Lung microvascular endothelial cell (primary cell): ENCODE measurements around the gene CDHR5. TPM values are rescaled to one million over a fixed set of nuclear protein-coding genes. Genes with fewer than 3 reads are reported as not detected.
"Not testable (repeated sequence)": the region's sequence is repeated elsewhere in the genome, so short reads cannot be mapped to it uniquely, and the experiment has no call there.

Experiments used
- DNase-seq, 2 donors: peaks; one replicate each; pipeline versions ENCODE4 v3.0.0 to v3.0.0-alpha.2; 2010; ENCODE audit warnings: low read depth in 2 of 2
- total RNA-seq: library from RNA; depleted of rRNA; stranded (reverse); fragments of >200 nt; gene quantifications from 2 replicates; pipeline ENCODE4 v1.2.1, GENCODE V29; 2014

Gene CDHR5
- total RNA-seq, 1 donor from 2014 or later, result not detected

DNA sequence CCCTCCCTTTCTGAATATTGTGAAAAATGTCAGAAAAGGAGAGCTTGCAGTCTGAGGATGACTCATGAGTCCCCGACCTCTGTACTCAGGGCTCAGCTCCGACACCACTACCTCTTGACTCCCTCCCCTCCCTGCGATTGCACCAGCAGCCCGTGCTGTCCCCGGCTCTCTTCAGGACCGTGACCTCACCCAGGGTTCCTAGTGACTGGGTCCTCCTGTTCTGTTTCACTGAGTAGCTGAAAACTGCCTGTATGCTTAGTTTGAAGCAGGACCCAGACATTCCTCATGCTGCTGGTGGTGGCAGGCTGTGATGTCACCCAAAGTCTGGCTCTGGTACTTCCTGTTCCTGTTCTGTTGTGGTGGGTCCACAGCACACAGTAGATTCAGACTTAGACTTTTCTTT is 36.8 kb downstream of the CDHR5 start:
- peak in 1 of 2 donors; percentile 63 for DNase-seq

DNA sequence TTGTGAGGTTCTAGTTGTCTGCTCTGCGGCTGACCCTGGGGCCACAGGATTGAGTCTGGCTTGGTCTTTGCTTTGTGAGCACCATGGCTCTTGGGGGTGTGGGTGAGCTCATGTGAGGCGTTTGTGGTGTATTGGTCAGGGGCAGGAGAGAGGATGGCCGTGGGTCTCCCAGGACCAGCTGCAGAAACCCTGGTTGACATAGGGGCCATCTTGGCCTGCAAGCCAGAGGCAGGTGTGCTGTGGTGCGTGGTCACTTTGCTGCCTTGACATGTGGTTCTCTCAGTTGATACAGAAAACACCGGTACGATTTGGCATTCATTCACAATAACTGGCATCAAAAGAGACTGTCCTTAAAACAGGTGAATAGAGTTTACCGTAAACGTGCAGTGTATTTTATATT is 37.2 kb downstream of the CDHR5 start:
- no peak for DNase-seq

DNA sequence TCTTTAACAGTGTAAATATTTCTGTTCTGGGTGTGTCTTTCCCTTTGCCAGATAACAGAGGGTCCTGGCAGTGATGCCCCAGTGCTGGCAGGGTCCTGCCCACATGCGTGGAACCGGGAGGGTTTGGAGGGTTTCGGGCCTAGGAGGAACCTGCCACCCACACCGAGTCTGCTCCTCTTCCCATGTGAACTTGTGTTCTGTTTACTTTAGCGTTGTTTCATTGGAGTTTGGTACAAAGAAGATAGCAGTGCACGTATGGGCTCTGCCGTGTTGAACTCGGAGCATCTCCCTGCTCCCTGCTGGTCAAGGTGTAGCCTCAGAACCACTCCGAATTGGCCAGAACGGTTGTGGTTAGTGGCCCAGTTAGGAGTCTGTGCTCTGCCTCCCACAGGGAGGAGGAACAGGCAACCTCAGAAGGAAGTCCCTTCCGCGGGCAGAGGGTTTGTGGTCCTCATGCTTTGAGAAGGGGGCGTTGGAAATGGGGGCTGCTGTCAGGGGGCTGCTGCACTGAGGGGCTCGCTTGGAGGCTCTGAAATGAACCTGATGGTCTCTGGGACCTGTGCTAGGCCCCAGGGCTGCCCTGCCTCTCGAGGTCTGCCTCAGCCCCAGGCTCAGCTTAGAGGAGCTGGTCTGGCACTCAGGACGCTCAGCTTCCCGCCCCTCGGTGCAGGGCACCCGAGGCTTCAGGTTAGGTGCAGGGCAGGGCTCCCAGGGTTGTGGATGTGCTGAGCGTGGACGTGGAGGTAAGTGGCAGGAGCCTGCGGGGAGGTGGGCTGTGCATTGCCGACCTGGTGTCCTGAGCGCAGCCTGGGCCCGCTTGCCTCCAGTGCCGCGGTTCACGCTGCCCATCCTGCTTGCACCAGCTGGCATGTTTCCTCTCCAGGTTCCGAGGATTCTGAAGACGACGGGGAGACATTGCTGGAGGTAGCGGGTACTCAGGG is 38.1 kb downstream of the CDHR5 start:
- no peak for DNase-seq

DNA sequence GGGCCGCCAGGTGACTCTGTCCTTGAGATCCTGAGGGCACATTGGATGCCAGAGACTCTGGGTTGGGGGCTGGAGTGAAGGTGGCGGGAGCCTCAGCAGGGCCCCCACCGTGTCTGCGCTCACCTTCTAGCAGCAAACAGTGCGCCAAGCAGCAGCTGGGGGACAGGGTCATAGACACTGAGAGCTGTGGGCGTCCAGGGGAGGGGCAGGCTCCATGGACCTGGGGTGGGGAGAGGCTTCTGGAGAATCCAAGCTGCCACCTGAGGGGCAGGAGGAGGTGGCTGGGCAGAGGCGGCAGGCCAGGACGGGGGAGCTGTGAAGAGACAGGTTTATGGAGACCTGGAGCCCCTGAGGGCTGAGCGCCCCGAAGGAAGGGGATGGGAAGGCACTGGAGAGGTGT is 40.5 kb downstream of the CDHR5 start:
- DNase-seq, result no peak

DNA sequence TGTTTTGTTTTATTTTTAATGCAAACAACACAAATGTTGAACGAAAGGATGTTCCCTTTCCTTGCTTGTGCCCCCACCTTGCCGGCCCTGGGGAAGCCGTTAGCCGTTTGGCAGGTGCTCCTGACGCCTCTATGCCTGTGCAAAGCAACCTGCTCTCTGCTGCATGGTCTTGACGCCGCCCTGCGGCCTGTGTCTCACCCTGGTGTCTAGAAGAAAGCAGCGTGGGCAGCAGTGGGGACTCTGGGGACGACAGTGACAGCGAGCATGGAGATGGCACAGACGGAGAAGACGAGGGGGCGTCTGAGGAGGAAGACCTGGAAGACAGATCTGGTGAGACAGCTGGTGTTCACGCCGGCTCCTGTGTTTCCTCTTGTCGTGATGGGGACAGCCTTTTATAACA is 43.0 kb downstream of the CDHR5 start:
- DNase-seq, result no peak

DNA sequence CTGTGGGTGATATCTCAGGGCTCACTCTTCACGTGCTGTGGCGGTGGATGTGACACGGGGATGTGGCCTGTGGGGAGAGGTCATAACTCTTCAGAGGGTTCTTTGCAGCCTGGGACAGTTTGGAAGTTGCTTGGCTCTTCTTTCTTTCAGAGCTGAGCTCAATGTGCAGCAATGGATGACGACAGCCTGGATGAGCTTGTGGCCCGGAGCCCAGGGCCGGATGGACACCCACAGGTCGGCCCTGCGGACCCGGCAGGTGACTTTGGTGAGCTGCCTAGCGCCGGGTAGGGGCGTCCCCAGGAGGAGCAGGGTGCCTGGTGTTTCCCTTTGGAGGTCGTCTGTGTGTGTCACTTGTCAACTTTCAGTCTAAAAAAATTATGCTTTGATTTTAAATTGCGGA is 43.4 kb downstream of the CDHR5 start:
- no peak for DNase-seq

DNA sequence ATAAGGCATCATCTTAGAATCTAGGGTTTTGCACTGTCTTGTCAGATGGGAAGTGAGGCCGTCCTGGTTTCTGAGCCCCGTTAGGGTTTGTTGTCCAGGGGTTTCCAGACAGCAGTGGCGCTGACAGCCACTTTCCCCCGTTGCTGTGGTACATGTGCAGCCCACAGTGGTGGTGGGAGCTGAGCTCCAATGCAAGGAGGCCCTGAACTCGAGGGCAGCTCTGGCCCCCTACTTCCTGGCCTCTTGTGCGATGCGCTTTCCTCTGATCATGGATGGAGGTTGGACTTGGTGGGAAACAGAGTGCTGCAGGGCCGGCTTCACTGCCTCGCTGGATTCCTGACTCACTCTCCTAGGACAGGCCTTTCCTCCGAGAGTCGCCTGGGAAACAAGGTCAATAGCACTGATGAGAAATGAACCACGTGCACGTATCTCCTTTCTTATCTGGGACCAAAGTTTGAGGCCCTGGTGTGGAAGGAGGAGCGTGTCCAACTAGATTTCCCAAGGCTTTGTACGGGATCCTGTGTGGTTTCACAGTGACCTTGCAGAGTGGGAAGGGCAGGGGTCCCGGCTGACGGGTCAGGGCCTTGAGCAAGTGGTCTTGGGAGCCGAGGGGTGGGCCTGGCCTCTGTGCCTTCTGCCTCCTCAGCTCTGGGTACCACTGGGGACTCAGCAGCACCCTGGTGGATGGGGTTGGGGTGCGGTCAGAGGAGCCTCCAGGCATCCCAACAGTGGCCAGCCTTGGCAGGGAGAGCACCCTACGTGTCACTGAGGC is 44.7 kb downstream of the CDHR5 start:
- peak in 1 of 2 donors; percentile 37 for DNase-seq

DNA sequence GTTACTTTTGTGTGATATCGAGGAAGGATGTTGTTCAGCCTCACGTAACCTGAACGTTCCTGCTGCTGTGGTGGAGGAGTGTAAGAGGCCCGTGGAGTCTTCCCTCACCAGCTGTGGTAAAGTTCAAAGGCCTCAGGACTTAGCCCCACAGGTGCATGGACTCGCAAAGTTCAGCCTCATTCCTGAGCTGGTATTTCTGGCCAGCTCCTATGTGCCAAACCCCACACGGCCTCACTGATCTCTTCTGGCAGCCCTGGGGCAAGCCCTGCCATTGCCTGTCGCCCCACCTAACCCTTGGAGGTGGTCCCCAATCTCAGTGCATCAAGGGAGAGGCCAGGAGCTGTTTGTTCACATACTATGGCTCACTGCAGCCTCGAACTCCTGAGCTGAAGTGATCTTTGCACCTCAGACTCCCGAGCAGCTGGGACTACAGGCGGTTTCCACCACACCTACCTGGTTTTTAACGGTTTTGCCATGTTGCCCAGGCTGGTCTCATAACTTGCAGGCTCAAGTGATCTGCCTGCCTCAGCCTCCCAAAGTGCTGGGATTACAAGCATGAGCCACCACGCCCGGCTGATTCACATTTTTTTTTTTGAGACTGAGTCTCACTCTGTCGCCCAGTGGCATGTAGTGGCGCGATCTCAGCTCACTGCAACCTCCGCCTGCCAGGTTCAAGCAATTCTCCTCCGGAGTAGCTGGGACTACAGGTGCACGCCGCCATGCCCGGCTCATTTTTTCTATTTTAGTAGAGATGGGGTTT is 46.3 kb downstream of the CDHR5 start:
- no peak for DNase-seq

DNA sequence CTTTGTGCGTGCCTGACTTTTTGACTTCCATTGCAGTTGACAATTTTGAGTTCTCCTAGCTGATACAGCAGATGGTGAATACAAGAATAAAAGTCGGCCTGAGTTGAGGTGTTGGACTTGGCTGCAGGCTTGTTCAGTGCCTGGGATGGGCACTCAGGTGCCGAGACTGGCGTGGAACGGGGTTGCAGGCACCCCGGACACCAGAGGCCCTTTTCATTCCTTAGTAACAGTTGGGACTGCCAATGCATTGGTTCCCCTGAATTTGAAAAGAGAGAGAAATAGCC is 47.2 kb downstream of the CDHR5 start:
- no peak for DNase-seq

DNA sequence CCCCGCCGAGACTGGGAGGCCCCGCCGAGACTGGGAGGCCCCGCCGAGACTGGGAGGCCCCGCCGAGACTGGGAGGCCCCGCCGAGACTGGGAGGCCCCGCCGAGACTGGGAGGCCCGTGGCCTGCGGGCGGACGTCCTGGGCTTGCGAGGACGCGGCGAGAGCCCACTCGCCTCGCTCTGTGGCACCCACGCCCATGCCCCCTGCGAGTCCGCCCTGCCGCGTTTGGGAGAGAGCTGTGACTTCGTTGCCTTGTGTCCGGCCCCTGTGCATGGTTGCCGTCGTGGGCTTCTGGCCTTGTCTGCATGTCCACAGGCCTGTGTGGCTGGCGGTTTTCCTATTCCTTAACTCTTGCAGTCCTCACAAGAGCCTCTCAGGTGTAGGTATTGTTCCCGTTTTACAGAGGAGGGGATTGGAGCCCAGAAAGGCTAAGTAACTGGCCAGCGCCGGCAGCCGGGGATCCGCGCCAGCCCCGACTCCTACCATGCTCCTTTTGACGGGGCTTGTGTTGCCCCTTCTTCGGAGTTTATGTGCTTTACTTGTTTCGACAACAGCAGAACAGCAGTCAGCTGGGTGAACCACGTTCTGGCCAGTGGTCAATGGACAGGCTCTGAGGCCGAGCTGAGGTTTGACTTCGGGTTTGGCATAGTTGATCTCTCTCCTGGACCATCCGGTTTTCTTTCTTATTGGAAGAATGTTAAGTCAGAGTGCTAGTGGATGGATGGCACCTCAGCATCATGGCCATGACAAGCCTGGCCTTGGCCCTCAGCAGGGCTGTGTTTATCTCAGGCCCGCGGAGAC is 47.7 kb downstream of the CDHR5 start:
- DNase-seq, result peak; percentile 17 to 29

DNA sequence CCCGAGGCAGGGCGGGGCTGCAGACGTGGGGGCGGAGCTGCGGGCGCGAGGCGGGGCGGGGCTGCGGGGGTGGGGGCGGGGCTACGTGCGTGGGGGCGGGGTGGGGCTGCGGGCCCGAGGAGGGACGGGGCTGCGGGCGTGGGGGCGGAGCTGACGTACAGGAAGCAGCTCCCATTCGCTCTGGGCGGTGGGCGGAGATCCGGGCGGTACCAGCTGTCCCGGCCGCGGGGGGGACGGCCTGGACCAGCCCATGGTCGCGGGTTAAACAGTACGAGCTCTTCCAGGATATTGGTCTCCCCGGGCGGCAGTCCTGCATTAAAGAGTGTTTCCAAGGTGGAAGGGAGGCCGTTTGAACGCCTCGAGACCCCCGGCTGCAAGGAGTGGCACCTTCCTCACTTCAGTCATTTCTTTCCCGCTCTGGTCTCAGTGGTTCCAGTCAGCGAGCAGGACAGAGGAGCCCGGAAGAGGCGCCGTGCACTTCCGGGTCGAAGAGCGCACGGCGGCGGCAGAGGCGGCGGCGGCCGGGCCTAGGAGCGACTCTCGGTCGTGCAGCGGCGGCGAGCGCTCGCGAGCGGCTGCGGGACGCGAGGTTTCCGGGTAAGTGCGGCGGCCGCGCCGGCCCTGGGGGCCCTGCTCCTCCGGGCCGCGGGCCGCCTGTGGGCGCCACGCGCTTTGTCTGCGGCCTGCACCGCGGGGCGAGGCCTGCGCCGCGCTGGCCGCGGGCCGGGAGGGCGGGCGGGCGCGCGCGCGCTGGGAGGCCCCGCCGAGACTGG is 48.6 kb downstream of the CDHR5 start, which contains the start of gene PHRF1:
Gene PHRF1, plus strand, starts transcription at position 475 of the 773 bp plus-strand sequence. CDS start 5,043 bp downstream, outside the sequence.
- peak; percentile 96 to 98 for DNase-seq

DNA sequence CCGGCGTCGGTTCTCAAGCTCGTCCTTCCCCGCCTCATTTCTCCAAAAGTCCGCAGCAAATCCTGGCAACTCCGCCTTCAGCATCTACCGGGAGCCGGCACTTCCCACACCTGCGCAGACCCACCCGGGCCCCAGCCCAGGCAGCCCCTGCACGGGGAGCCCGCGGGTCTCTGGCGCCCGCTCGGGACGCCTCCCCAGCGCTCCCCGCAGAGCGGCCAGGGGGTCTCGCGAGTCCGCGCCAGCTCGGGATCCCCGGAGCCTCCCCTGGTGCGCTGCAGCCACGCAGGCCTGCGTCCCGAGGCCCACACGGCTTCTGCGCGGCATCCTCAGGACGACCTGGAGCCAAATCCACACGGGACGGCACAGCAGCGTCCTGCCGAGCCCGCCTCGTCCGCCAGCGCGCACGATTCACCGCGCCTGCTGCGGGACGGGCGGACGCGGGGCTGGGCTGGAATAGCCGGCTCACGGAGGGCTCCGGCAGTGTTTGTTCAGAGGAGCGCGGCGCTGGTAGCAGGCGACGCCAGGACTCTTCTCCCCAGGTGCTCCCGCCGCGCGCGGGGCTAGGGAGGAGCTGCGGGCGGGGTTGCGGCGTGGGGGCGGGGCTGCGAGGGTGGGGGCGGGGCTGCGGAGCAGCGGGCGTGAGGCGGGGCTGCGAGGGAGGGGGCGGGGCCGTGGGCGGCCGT is 49.3 kb downstream of the CDHR5 start:
- DNase-seq, result peak in 1 of 2 donors; percentile 14

DNA sequence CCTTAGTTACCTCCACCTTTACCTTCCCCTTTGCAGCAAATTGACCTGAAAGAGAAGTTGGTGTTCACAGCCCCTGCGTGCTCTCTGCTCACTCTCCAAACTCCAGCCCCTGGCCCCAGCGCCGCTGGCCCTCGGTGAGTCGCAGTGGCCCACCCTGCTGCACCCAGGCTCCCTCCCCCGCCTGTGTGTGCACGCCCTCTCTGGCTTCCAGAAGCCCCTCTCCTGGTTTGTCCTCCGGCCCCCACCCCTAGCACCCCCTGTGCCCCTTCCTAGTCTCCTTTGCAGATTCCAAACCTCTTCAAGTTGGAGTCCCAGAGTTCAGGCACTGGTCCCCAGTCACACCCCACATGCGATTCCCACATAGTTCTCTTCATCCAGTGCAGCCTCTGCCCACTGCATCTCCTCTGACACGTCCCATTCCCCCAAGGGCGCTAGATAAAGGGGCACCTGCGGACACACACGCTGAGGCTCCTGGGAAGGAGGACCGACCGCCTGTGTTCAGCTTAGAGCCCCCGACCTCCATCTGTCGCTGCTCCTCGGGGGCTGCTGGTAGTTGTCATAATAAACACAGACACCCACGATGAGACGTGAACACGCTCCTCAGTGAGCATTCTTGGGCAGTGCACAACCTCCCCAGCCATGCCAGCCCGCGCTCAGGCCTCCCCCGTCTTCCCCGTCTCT is 50.0 kb downstream of the CDHR5 start:
- no peak for DNase-seq

DNA sequence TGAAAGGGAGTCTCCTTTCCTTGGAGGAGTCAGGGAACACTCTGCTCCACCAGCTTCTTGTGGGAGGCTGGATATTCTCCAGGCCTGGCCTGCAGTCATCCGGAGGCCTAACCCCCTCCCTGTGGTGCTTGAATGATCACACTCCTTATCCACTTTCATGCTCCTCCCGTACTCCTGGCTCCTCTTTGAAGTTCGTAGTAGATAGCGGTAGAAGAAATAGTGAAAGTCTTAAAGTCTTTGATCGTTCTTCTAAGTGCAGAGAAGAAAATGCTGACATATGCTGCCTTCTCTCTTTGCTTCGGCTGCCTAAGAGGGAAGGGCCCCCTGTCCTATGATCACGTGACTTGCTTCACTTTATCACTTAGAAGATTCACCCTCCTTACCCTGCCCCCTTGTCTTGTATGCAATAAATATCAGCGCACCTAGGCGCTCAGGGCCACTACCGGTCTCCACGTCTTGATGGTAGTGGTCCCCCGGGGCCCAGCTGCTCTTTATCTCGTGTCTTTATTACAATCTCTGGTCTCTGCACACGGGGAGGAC is 50.7 kb downstream of the CDHR5 start:
- not testable (repeated sequence) for DNase-seq

DNA sequence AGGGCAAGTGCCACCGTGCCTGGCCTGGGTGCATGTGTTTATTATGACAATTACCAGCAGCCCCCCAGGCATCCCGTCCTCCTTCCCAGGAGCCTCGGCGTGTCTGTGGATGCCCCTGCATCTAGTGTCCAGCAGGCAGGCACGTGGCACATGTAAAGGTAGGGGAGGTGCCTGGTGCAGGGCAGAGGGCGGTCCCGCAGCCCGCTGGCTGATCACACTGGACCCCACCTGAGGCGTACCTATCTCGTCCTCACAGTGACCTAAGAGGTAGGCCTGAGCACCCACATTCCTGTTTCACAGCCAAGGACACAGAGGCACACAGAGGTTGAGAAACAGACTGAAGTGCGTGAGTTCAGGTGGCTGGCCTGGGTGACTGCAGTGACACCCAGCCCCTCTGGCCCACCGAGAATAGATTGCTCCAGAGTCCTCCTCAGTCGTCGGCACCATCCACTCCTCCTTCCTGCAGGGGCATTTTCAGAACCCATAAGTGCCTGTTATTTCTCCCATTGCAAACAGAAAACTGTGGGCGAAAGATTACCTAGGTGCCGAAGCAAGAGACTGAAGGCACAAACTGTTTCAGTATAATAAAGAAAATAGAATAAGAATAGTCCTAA is 51.5 kb downstream of the CDHR5 start:
- no peak for DNase-seq

DNA sequence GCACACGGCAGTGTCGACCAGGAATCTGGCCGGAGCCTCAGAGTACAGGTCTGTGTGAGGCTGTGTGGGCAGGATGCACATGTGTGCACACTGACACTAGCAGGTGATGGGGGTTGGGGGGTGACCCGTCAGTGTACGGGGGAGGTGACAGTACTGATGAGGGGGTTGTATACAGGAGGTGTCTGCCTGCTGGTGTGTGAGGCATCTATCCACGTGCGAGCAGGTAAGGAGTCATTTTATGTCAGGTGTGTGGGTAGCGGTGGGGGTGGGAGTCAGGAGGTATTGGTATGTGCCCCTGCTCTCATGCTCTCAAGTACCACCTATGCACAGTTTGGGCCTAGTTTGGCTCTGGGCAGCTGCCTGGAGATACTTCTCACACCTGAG is 53.0 kb downstream of the CDHR5 start:
- no peak for DNase-seq

DNA sequence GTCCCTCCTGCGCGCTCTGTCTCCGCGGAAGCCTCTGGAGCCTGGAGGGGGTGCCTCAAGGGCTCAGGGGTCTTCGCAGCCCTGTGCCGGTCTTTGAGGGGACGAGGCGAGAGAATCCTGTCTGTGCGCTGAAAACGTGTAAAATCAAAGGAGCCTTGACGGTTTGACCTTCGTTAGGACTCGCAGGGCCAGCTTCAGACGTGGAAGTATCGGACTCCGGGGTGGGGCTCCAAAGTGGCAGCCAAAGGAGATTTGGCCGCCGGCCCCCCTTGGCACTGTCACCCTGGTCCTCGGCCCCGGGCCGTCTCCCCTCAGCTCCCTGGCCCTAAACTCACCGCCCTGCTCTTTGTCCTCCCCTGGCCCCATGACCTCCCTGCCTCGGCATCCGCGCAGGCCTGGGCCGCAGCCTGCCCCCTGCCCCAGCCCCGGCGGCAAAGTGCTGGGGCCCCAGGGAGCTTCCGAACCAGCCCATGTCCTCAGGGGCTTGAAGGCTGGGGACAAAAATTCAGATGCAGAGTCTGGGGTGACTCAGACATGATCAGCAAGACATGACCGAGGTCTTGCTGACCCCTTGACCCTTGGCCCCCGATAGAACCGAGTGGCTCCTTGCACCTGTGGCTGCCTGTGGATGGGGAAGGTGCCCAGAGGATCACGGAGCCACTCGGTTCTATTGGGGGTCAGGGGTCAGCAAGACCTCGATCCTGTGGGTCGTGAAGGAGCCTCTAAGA is 55.4 kb downstream of the CDHR5 start:
- DNase-seq, result no peak
